Mucosa of stomach (tissue), 1 donor: Measurements from ENCODE around the gene RPL10A.

Experiments used
- H3K27me3 ChIP-seq: one replicate; pipeline ENCODE4 v1.7.0; 2013; ENCODE audit warnings: mild to moderate bottlenecking, low read length; ENCODE audit not compliant: control insufficient read depth, insufficient read depth
- H3K36me3 ChIP-seq: one replicate; pipeline ENCODE4 v1.7.0; 2013; ENCODE audit warnings: low read length; ENCODE audit not compliant: control insufficient read depth, insufficient read depth
- H3K4me1 ChIP-seq: one replicate; pipeline ENCODE4 v1.7.0; 2013; ENCODE audit warnings: mild to moderate bottlenecking, low read length; ENCODE audit not compliant: control insufficient read depth, insufficient read depth
- H3K4me3 ChIP-seq: one replicate; pipeline ENCODE4 v1.7.0; 2013; ENCODE audit warnings: low read length
- H3K9ac ChIP-seq: one replicate; pipeline ENCODE4 v1.7.0; 2013; ENCODE audit warnings: mild to moderate bottlenecking, low read length, moderate library complexity
- H3K9me3 ChIP-seq: one replicate; pipeline ENCODE4 v1.7.0; 2013; ENCODE audit warnings: mild to moderate bottlenecking, low read length, moderate library complexity; ENCODE audit not compliant: control insufficient read depth
- donor health status: Pancreatic carcinoma.

Gene RPL10A

DNA sequence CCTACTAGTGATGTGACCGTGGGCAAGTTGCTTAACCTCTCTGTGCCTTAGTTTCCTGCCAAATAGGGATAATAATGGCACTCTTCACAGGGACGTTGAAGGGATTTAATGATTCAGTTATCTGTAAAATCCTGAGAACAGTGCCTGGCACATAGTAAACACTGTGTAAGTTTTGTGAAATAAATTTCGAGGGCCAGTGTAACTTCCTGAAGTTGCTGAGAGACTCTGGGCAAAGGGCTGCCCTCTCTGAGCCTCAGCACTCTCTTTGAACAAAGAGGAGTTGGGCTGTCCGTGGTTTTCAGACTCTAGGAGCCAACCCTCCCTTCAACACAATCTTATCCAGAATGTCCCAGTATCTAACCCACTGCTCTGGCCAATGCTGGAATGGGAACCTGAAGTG is 31.2 kb downstream of the RPL10A start:
- Histone ChIP-seq H3K9ac (no peak overlapping the region), H3K27me3 (peaks cover 19% of the 10 kb centered on the region), H3K9me3 (no peaks in the 10 kb centered on the region), H3K4me3 (no peak overlapping the region), H3K36me3 (no peaks in the 10 kb centered on the region), H3K4me1 (peaks cover 32% of the 10 kb centered on the region)

DNA sequence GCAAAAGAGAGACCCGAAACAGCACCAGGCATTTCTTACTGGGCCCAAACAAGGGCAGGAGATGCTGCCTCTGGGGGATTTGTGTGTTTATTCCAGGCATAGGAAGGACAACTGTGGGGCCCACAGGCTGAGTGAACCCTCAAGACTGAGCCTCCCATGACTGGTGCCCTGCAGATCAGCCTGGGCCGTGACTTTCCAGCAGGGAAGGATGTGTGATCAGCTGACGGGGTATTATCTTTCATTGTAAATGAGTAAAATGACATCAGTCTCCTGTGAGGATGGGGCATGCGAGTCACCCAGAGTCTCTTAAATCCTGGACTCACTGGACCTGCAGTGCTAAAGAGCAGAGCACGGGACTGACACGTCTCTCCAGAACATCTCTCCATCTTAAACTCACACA is 32.6 kb downstream of the RPL10A start:
- Histone ChIP-seq H3K4me1 (peaks cover 18% of the 10 kb centered on the region), H3K9me3 (no peaks in the 10 kb centered on the region), H3K27me3 (peaks cover 25% of the 10 kb centered on the region), H3K9ac (no peak overlapping the region), H3K4me3 (no peak overlapping the region), H3K36me3 (no peaks in the 10 kb centered on the region)

DNA sequence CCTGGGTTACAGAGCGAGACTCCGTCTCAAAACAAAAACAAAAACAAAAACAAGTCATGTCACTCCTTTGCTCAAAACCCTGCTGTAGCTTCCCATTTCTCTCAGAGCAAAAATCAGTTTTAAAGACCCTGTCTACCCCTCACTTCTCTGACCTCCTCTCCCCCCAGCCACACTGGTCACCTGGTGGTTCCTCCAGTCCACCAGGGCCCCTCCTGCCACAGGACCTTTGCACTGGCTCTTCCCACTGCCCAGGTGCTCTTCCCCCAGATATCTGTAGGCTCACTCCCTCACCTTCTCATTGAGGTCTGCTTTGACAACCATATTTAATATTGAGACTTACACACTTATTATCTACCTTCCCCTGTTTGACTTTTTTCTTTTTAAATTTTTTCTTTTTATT is 33.6 kb downstream of the RPL10A start:
- H3K9ac ChIP-seq: no peak overlapping the region
- H3K4me3 ChIP-seq: no peak overlapping the region
- peaks cover 33% of the 10 kb centered on the region for H3K27me3 ChIP-seq
- peaks cover 17% of the 10 kb centered on the region for H3K4me1 ChIP-seq
- no peaks in the 10 kb centered on the region for H3K36me3 ChIP-seq
- H3K9me3 ChIP-seq: no peaks in the 10 kb centered on the region

DNA sequence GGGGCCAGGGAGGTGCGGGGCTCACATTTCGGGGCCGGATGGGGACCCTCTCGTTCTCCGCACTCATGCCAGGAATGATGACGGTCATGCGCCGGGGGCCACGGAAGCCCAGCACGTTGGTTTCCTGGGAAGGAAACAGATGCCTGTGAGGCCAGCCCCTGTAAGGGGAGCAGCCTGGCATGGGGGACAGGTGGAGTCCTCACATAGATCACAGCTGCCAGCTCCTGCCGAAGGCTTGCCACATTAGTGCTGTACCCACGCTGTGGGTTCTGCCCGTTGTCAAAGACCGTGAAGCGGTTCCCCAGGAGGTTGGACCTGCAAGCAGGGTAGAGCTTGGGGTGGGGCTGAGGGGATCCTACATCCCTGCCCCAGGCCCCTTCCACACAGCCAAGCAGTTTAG is 35.3 kb downstream of the RPL10A start:
- peaks cover 23% of the 10 kb centered on the region for H3K27me3 ChIP-seq
- H3K9me3 ChIP-seq: no peaks in the 10 kb centered on the region
- no peaks in the 10 kb centered on the region for H3K36me3 ChIP-seq
- H3K9ac ChIP-seq: no peak overlapping the region
- no peak overlapping the region for H3K4me3 ChIP-seq
- H3K4me1 ChIP-seq: peaks cover 4% of the 10 kb centered on the region

DNA sequence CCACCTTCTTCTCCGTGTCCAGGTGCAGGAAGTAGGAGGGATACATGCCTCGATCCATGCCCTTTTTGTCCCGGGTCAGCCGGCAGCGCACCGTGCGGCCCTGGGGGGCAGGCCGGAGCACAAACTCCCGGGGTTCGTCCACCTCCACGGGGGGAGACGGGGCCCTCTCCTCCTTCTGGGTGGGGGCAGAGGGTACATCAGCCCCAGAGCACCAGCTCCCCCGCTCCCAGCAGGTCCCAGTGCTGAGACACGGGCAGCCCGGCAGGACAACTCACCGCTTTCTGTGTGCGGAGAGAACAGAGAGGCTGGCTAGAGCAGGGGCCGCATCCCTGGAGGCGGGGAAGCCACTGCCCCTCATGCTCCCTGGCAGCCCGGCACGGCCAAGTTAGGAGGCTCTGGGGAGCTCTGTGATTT is 37.8 kb downstream of the RPL10A start:
- no peaks in the 10 kb centered on the region for H3K36me3 ChIP-seq
- no peak overlapping the region for H3K9ac ChIP-seq
- H3K27me3 ChIP-seq: peaks cover 43% of the 10 kb centered on the region
- H3K4me1 ChIP-seq: no peaks in the 10 kb centered on the region
- no peaks in the 10 kb centered on the region for H3K9me3 ChIP-seq
- no peak overlapping the region for H3K4me3 ChIP-seq

DNA sequence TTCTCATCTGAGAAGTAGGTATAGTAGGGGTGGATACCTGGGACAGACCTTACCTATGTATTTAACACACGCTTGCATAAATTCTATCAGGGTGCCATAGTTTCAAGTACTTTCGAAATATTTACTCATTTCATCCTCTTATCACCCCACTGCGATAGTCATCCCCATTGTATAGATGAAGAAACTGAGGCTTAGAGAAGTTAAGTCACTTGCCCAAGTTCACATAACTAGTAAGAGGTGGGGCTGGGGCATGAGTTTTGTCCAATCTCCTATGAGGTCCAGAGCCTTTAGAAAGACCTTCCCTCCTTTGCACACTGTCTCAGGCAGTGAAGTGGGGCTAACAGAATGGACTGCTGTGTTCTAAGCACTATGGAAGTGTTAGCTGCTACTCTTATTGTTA is 38.3 kb downstream of the RPL10A start:
- H3K36me3 ChIP-seq: no peaks in the 10 kb centered on the region
- no peak overlapping the region for H3K4me3 ChIP-seq
- H3K9ac ChIP-seq: no peak overlapping the region
- peaks cover 48% of the 10 kb centered on the region for H3K27me3 ChIP-seq
- H3K4me1 ChIP-seq: peaks cover 4% of the 10 kb centered on the region
- H3K9me3 ChIP-seq: no peaks in the 10 kb centered on the region

- Histone ChIP-seq H3K4me1 (peaks cover 4% of the 10 kb centered on the region), H3K9me3 (no peaks in the 10 kb centered on the region), H3K27me3 (peaks cover 52% of the 10 kb centered on the region), H3K4me3 (no peak overlapping the region), H3K36me3 (no peaks in the 10 kb centered on the region), H3K9ac (no peak overlapping the region)
Observed at GRCh38 chr6:35507221-35507620, 39.0 kb downstream of the RPL10A start.

DNA sequence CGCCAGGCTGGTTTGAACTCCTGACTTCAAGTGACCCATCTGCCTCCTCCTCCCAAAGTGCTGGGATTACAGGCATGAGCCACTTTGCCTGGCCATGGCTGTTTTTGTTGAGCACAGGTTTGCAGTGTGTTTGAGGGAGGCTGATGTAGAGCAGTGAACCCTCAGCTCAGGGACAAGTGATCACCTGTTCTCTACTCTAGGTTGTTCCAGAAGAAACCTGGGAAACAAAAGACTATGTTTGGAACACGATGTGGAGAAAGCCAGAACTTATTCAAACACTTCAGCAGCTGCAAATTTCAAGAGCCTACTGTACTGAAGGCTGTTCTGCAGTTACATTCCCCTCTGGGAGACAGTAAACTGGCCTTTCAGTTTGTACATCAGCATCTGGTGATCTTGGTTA is 39.8 kb downstream of the RPL10A start:
- H3K27me3 ChIP-seq: peaks cover 59% of the 10 kb centered on the region
- no peaks in the 10 kb centered on the region for H3K9me3 ChIP-seq
- no peak overlapping the region for H3K4me3 ChIP-seq
- no peak overlapping the region for H3K9ac ChIP-seq
- H3K36me3 ChIP-seq: no peaks in the 10 kb centered on the region
- peaks cover 4% of the 10 kb centered on the region for H3K4me1 ChIP-seq

DNA sequence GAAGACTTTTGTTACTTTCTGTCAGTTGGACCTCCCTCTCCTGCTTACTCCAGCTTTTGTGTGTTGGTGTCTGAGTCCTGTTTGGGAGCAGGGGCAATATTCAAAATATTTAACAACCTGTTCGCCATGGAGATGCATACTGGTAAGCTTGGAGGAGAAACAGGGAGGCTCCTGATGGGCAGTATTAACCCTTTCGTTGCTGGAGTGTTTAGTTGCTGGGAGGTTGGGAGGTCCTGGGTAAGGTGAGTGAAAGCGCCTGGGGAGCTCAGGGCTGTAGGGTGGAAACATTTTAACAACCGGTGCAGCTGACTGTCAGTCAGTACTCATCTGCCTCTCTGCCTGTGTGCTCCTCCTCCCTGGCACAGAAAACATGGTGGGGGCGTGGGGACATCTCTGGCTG is 40.3 kb downstream of the RPL10A start:
- peaks cover 56% of the 10 kb centered on the region for H3K27me3 ChIP-seq
- no peak overlapping the region for H3K9ac ChIP-seq
- peaks cover 4% of the 10 kb centered on the region for H3K4me1 ChIP-seq
- no peaks in the 10 kb centered on the region for H3K36me3 ChIP-seq
- H3K4me3 ChIP-seq: no peak overlapping the region
- H3K9me3 ChIP-seq: no peaks in the 10 kb centered on the region

DNA sequence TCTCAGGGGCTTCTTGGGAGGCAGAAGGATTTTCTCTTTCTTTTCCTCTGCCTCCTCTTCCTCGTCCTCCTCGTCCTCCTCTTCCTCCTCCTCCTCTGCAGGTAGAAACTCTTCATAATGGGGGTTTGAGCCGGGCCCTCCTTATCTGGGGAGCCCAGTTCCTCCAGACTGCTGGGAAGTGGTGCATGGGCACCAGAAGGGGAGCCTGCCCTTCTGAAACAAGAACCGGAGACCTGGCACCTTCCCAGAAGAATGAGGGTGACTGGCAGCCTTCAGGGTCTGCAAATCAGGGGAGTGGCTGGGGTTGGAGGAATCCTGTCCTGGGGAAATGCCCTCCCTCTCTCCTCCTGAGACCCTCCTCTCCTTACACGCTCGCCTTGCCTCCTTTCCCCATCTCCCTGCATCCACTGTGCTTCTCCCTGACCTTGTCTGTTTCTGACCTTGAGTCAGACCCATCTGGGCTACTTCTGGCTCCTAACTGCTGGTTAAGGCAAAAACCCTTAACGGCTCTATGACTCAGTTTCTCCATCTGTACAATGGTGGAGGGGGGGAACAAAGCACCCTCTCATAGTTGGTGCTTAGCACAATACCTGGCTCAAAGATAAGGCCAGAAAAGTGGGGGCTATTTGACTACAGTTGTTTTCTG is 42.8 kb downstream of the RPL10A start:
- Histone ChIP-seq H3K4me1 (peaks cover 4% of the 10 kb centered on the region), H3K27me3 (peaks cover 45% of the 10 kb centered on the region), H3K9ac (no peak overlapping the region), H3K9me3 (no peaks in the 10 kb centered on the region), H3K4me3 (no peak overlapping the region), H3K36me3 (no peaks in the 10 kb centered on the region)

- Histone ChIP-seq H3K27me3 (peaks cover 40% of the 10 kb centered on the region), H3K4me1 (peaks cover 4% of the 10 kb centered on the region), H3K9me3 (no peaks in the 10 kb centered on the region), H3K9ac (no peak overlapping the region), H3K4me3 (no peak overlapping the region), H3K36me3 (no peaks in the 10 kb centered on the region)
Observed at GRCh38 chr6:35511562-35511941, 43.4 kb downstream of the RPL10A start.

DNA sequence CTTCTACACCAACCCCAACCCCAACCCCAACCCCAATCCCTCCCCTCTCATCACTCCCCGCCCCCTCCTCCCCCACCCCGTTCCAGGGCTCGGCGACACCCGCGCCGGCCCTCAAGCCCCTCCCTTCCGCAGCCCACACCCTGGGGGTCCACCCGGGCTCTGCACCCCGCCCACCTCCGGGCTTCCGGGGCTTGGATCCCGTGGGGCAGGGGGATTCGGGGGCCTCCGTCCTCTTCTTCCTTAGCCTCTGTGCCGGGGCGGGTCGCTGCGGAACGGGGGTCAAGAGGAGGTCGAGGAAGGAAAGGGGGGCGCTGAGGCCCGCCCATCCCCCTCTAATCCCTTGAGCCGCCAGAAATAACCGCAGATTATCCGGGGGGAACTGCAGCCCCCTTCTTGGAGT is 43.8 kb downstream of the RPL10A start:
- H3K4me3 ChIP-seq: no peak overlapping the region
- no peaks in the 10 kb centered on the region for H3K36me3 ChIP-seq
- no peak overlapping the region for H3K9ac ChIP-seq
- peaks cover 4% of the 10 kb centered on the region for H3K4me1 ChIP-seq
- peaks cover 39% of the 10 kb centered on the region for H3K27me3 ChIP-seq
- H3K9me3 ChIP-seq: no peaks in the 10 kb centered on the region

GRCh38 chr6:35512740-35513139 is 44.5 kb downstream of the RPL10A start, which contains the start of gene TULP1:
TULP1 (minus strand) TSS chr6:35512896; CDS start chr6:35512858, 38 bp downstream.
- Histone ChIP-seq H3K36me3 (no peaks in the 10 kb centered on the region), H3K4me1 (peaks cover 4% of the 10 kb centered on the region), H3K9ac (no peak within 1 kb of the TSS), H3K9me3 (no peaks in the 10 kb centered on the region), H3K4me3 (no peak within 1 kb of the TSS), H3K27me3 (peaks cover 39% of the 10 kb centered on the region)
